ENCODE measurements around the gene ZNF618. TPM values are rescaled to one million over a fixed set of nuclear protein-coding genes. Genes with fewer than 3 reads are reported as not detected.
A peak's percentile ranks its signal among the peaks of the same experiment; 100 is the strongest.

ZNF618 gene
- total RNA-seq, 1 experiment from 2014 or later, result 1.2 TPM

- TF ChIP-seq CTCF (IDR thresholded peaks at IDR 0.05; ENCODE audit: insufficient read depth in 1 of 2, low read depth in 1 of 2, low read length in 1 of 2, severe bottlenecking in 1 of 2, unreplicated experiment in 1 of 2), result no peak
- Histone ChIP-seq H3K9me3 (peaks cover 6% of the 10 kb centered on the region), H3K27me3 (replicated peaks; ENCODE audit: control insufficient read depth, insufficient read depth, low read length) (no peaks in the 10 kb centered on the region), H3K4me3 (ENCODE audit: low read depth, low read length) (peak overlapping the region; percentile 55), H3K36me3 (ENCODE audit: control insufficient read depth, insufficient read depth, low read length) (peaks cover 14% of the 10 kb centered on the region), H3K4me1 (peaks cover 26% of the 10 kb centered on the region)
- Mint-ChIP-seq H3K9me3 (ENCODE audit: unreplicated experiment) (peaks cover 12% of the 10 kb centered on the region), H3K27ac (ENCODE audit: unreplicated experiment) (no peak overlapping the region), H3K36me3 (ENCODE audit: insufficient read depth, unreplicated experiment) (peaks cover 7% of the 10 kb centered on the region), H3K27me3 (ENCODE audit: insufficient read depth, unreplicated experiment) (no peaks in the 10 kb centered on the region), H3K4me3 (ENCODE audit: unreplicated experiment) (peak overlapping the region; percentile 94), H3K4me1 (ENCODE audit: low read depth, unreplicated experiment) (peaks cover 19% of the 10 kb centered on the region)
- ChIA-PET POLR2A (no interaction called here), CTCF (interaction anchor here (0.6 to 3.2 kb wide), 3 partner anchors 11 to 53 kb away, joined by 3 to 40 read pairs (median 37); no protein-coding TSS in a partner anchor)
- BruUV-seq (replicated peaks), result TSS peak; percentile 35
- no peak for DNase-seq
- intact Hi-C loops (cut with micrococcal nuclease; ENCODE audit: unreplicated experiment), result loop anchor here (1.0 kb wide), 1 partner anchor 15 kb away; no protein-coding TSS in a partner anchor
Observed at GRCh38 chr9:114097613-114098020, 221.5 kb downstream of the ZNF618 start.

GRCh38 chr9:114098021-114098935, 222.2 kb downstream of the ZNF618 start:
- peak in 1 of 2 experiments; percentile 31 for TF ChIP-seq CTCF (IDR thresholded peaks at IDR 0.05; ENCODE audit: insufficient read depth in 1 of 2, low read depth in 1 of 2, low read length in 1 of 2, severe bottlenecking in 1 of 2, unreplicated experiment in 1 of 2)
- Mint-ChIP-seq H3K27ac (ENCODE audit: unreplicated experiment) (peak overlapping the region; percentile 86), H3K36me3 (ENCODE audit: insufficient read depth, unreplicated experiment) (peaks cover 7% of the 10 kb centered on the region), H3K27me3 (ENCODE audit: insufficient read depth, unreplicated experiment) (no peaks in the 10 kb centered on the region), H3K4me1 (ENCODE audit: low read depth, unreplicated experiment) (peaks cover 19% of the 10 kb centered on the region), H3K9me3 (ENCODE audit: unreplicated experiment) (peaks cover 17% of the 10 kb centered on the region), H3K4me3 (ENCODE audit: unreplicated experiment) (peak overlapping the region; percentile 94)
- POLR2A ChIA-PET, result no interaction called here
- Histone ChIP-seq H3K36me3 (ENCODE audit: control insufficient read depth, insufficient read depth, low read length) (peaks cover 12% of the 10 kb centered on the region), H3K9me3 (peaks cover 13% of the 10 kb centered on the region), H3K4me1 (peaks cover 26% of the 10 kb centered on the region), H3K27me3 (replicated peaks; ENCODE audit: control insufficient read depth, insufficient read depth, low read length) (no peaks in the 10 kb centered on the region), H3K4me3 (ENCODE audit: low read depth, low read length) (peak overlapping the region; percentile 55)
- no TSS peak for BruUV-seq (replicated peaks)
- peak; percentile 84 to 94 for DNase-seq
- CTCF ChIA-PET, result interaction anchor here (0.6 to 3.2 kb wide), 4 partner anchors 10 to 57 kb away, joined by 3 to 40 read pairs (median 20); no protein-coding TSS in a partner anchor
- intact Hi-C loops (cut with micrococcal nuclease; ENCODE audit: unreplicated experiment), result loop anchor here (1.0 kb wide), 1 partner anchor 16 kb away; no protein-coding TSS in a partner anchor

- POLR2A ChIA-PET, result interaction anchor here (0.6 to 1.3 kb wide), 3 partner anchors 10 to 17 kb away, joined by 4 to 7 read pairs (median 4); no protein-coding TSS in a partner anchor
- peak; percentile 80 to 92 for DNase-seq
Observed at GRCh38 chr9:114098936-114099668, 223.0 kb downstream of the ZNF618 start, which contains the start of gene KIF12. Gene KIF12 (minus strand): TSS chr9:114099292. CDS start chr9:114099276, 16 bp downstream.

More at GRCh38 chr9:114098936-114099668, 223.0 kb downstream of the ZNF618 start, which contains the start of gene KIF12:
- TF ChIP-seq CTCF (IDR thresholded peaks at IDR 0.05; ENCODE audit: insufficient read depth in 1 of 2, low read depth in 1 of 2, low read length in 1 of 2, severe bottlenecking in 1 of 2, unreplicated experiment in 1 of 2), result no peak
- Mint-ChIP-seq H3K27ac (ENCODE audit: unreplicated experiment) (peak within 1 kb of the TSS; percentile 86), H3K4me1 (ENCODE audit: low read depth, unreplicated experiment) (peaks cover 19% of the 10 kb centered on the region), H3K4me3 (ENCODE audit: unreplicated experiment) (peak within 1 kb of the TSS; percentile 94), H3K27me3 (ENCODE audit: insufficient read depth, unreplicated experiment) (no peaks in the 10 kb centered on the region), H3K36me3 (ENCODE audit: insufficient read depth, unreplicated experiment) (peaks cover 7% of the 10 kb centered on the region), H3K9me3 (ENCODE audit: unreplicated experiment) (peaks cover 17% of the 10 kb centered on the region)
- intact Hi-C loops (cut with micrococcal nuclease; ENCODE audit: unreplicated experiment), result loop anchor here (1.0 kb wide), 1 partner anchor 17 kb away; no protein-coding TSS in a partner anchor
- CTCF ChIA-PET, result interaction anchor here (0.8 to 3.2 kb wide), 8 partner anchors 9 to 192 kb away, joined by 3 to 40 read pairs (median 4); no protein-coding TSS in a partner anchor
- no TSS peak for BruUV-seq (replicated peaks)
- Histone ChIP-seq H3K4me3 (ENCODE audit: low read depth, low read length) (peak within 1 kb of the TSS; percentile 55), H3K9me3 (peaks cover 14% of the 10 kb centered on the region), H3K36me3 (ENCODE audit: control insufficient read depth, insufficient read depth, low read length) (peaks cover 11% of the 10 kb centered on the region), H3K27me3 (replicated peaks; ENCODE audit: control insufficient read depth, insufficient read depth, low read length) (no peaks in the 10 kb centered on the region), H3K4me1 (peaks cover 26% of the 10 kb centered on the region)
